Progenitor cell of endocrine pancreas (in vitro differentiated cells): ENCODE measurements around the gene BRD1. TPM values are rescaled to one million over a fixed set of nuclear protein-coding genes. Genes with fewer than 3 reads are reported as not detected.

Experiments used
- DNase-seq: peaks from one replicate; pipeline ENCODE4 v3.0.0; 2021; ENCODE audit warnings: low spot score; ENCODE audit not compliant: unreplicated experiment
- H3K27ac Mint-ChIP-seq: 2 replicates; pipeline ENCODE4 v1.8.0; 2021; ENCODE audit warnings: mild to moderate bottlenecking, moderate library complexity, mixed read lengths
- H3K27me3 Mint-ChIP-seq: 2 replicates; pipeline ENCODE4 v1.8.0; 2021; ENCODE audit warnings: mixed read lengths
- H3K36me3 Mint-ChIP-seq: 2 replicates; pipeline ENCODE4 v1.8.0; 2022; ENCODE audit warnings: mixed read lengths; ENCODE audit not compliant: insufficient read depth
- H3K4me1 Mint-ChIP-seq: 2 replicates; pipeline ENCODE4 v1.8.0; 2021; ENCODE audit warnings: low read depth, mixed read lengths
- H3K4me3 Mint-ChIP-seq: 2 replicates; pipeline ENCODE4 v1.8.0; 2021; ENCODE audit warnings: low read depth, mild to moderate bottlenecking, moderate library complexity, mixed read lengths
- H3K9me3 Mint-ChIP-seq: 2 replicates; pipeline ENCODE4 v1.8.0; 2021; ENCODE audit warnings: low read depth, mixed read lengths
- CTCF ChIP-seq: fragments of 200-600 bp; sonication (generic); IDR thresholded peaks from one replicate; pipeline ENCODE4 v1.5.0; 2021; ENCODE audit warnings: antibody characterized with exemption, mild to moderate bottlenecking; ENCODE audit not compliant: unreplicated experiment
- total RNA-seq: library from RNA; stranded (reverse); gene quantifications from 2 replicates; pipeline ENCODE4 v1.2.1, GENCODE V29; 2021

BRD1 gene
- total RNA-seq, 1 donor from 2014 or later: 65.7 TPM

- Mint-ChIP-seq H3K36me3 (no peaks in the 10 kb centered on the region), H3K4me3 (no peak overlapping the region), H3K4me1 (no peaks in the 10 kb centered on the region), H3K9me3 (peaks cover 4% of the 10 kb centered on the region), H3K27me3 (no peaks in the 10 kb centered on the region), H3K27ac (no peak overlapping the region)
- no peak for DNase-seq
- no peak for TF ChIP-seq CTCF
Measured at GRCh38 chr22:49752598-49753091, 75.0 kb downstream of the BRD1 start.

GRCh38 chr22:49751966-49752597 lies 75.6 kb downstream of the BRD1 start:
- DNase-seq: no peak
- no peaks in the 10 kb centered on the region for H3K27me3 Mint-ChIP-seq

GRCh38 chr22:49751318-49751965 lies 76.2 kb downstream of the BRD1 start:
- H3K27ac Mint-ChIP-seq: no peak overlapping the region
- H3K36me3 Mint-ChIP-seq: no peaks in the 10 kb centered on the region
- no peak for TF ChIP-seq CTCF
- no peak overlapping the region for H3K4me3 Mint-ChIP-seq
- no peaks in the 10 kb centered on the region for H3K4me1 Mint-ChIP-seq
- peaks cover 7% of the 10 kb centered on the region for H3K9me3 Mint-ChIP-seq
- H3K27me3 Mint-ChIP-seq: no peaks in the 10 kb centered on the region
- no peak for DNase-seq

More at GRCh38 chr22:49751966-49752597, 75.6 kb downstream of the BRD1 start:
- Mint-ChIP-seq H3K9me3 (peaks cover 1% of the 10 kb centered on the region), H3K4me3 (no peak overlapping the region), H3K4me1 (no peaks in the 10 kb centered on the region), H3K36me3 (no peaks in the 10 kb centered on the region), H3K27ac (no peak overlapping the region)
- no peak for TF ChIP-seq CTCF

- DNase-seq: no peak
- no peak overlapping the region for H3K4me3 Mint-ChIP-seq
- no peaks in the 10 kb centered on the region for H3K4me1 Mint-ChIP-seq
- peaks cover 16% of the 10 kb centered on the region for H3K9me3 Mint-ChIP-seq
- peaks cover 1% of the 10 kb centered on the region for H3K36me3 Mint-ChIP-seq
- no peaks in the 10 kb centered on the region for H3K27me3 Mint-ChIP-seq
- no peak overlapping the region for H3K27ac Mint-ChIP-seq
- TF ChIP-seq CTCF: no peak
Measured at GRCh38 chr22:49749885-49750510, 77.7 kb downstream of the BRD1 start.

- no peak for TF ChIP-seq CTCF
- peaks cover 17% of the 10 kb centered on the region for H3K9me3 Mint-ChIP-seq
Measured at GRCh38 chr22:49749227-49749626, 78.4 kb downstream of the BRD1 start.

More at GRCh38 chr22:49749227-49749626, 78.4 kb downstream of the BRD1 start:
- H3K27ac Mint-ChIP-seq: no peak overlapping the region
- peaks cover 1% of the 10 kb centered on the region for H3K36me3 Mint-ChIP-seq
- no peaks in the 10 kb centered on the region for H3K27me3 Mint-ChIP-seq
- no peak for DNase-seq
- H3K4me1 Mint-ChIP-seq: no peaks in the 10 kb centered on the region
- H3K4me3 Mint-ChIP-seq: no peak overlapping the region
